Measurements from ENCODE around the gene IRAK1BP1. TPM values are rescaled to one million over a fixed set of nuclear protein-coding genes. Genes with fewer than 3 reads are reported as not detected.
"Not testable (repeated sequence)": the region's sequence is repeated elsewhere in the genome, so short reads cannot be mapped to it uniquely, and the experiment has no call there.

The IRAK1BP1 gene
- total and polyA plus RNA-seq, 9 donors, result 2.5 to 4.8 (median 3.8) TPM

GRCh38 chr6:78916411-78916810 lies 49.1 kb downstream of the IRAK1BP1 start:
- DNase-seq, result no peak
- H3K9me3 ChIP-seq (replicated peaks; ENCODE audit: control insufficient read depth, low read depth, low read length), result peaks cover 10% of the 10 kb centered on the region
- no peaks in the 10 kb centered on the region for H3K4me1 ChIP-seq (ENCODE audit: control insufficient read depth, insufficient read depth, low read length)
- H3K27ac ChIP-seq (ENCODE audit: low read length), result no peak overlapping the region
- H3K4me3 ChIP-seq (ENCODE audit: low read length), result no peak overlapping the region
- H3K27me3 ChIP-seq (ENCODE audit: control insufficient read depth, insufficient read depth, low read length), result no peaks in the 10 kb centered on the region
- no CpG with 5 or more reads among the region's 3 CpGs for WGBS (ENCODE audit: insufficient coverage)
- no peaks in the 10 kb centered on the region for H3K36me3 ChIP-seq (ENCODE audit: control insufficient read depth, insufficient read depth, low read length)

- no peak overlapping the region for H3K27ac ChIP-seq (ENCODE audit: low read length)
- H3K36me3 ChIP-seq (ENCODE audit: control insufficient read depth, insufficient read depth, low read length), result no peaks in the 10 kb centered on the region
- H3K27me3 ChIP-seq (ENCODE audit: control insufficient read depth, insufficient read depth, low read length), result no peaks in the 10 kb centered on the region
- no peaks in the 10 kb centered on the region for H3K4me1 ChIP-seq (ENCODE audit: control insufficient read depth, insufficient read depth, low read length)
- DNase-seq, result no peak
- no peak overlapping the region for H3K4me3 ChIP-seq (ENCODE audit: low read length)
- WGBS (ENCODE audit: insufficient coverage), result no CpG with 5 or more reads among the region's 1 CpG
- peaks cover 10% of the 10 kb centered on the region for H3K9me3 ChIP-seq (replicated peaks; ENCODE audit: control insufficient read depth, low read depth, low read length)
Observed at GRCh38 chr6:78917788-78918187, 50.4 kb downstream of the IRAK1BP1 start.

- 95% methylated on average over 8 of the region's 10 CpGs for WGBS (ENCODE audit: insufficient coverage)
Observed at GRCh38 chr6:78921168-78921567, 53.8 kb downstream of the IRAK1BP1 start.

GRCh38 chr6:78925317-78925716 lies 58.0 kb downstream of the IRAK1BP1 start:
- Histone ChIP-seq H3K36me3 (ENCODE audit: control insufficient read depth, insufficient read depth, low read length) (no peaks in the 10 kb centered on the region), H3K4me3 (ENCODE audit: low read length) (no peak overlapping the region), H3K27me3 (ENCODE audit: control insufficient read depth, insufficient read depth, low read length) (no peaks in the 10 kb centered on the region), H3K9me3 (replicated peaks; ENCODE audit: control insufficient read depth, low read depth, low read length) (peaks cover 12% of the 10 kb centered on the region), H3K27ac (ENCODE audit: low read length) (no peak overlapping the region), H3K4me1 (ENCODE audit: control insufficient read depth, insufficient read depth, low read length) (no peaks in the 10 kb centered on the region)
- no peak for DNase-seq
- 75% methylated on average over 2 of the region's 3 CpGs for WGBS (ENCODE audit: insufficient coverage)

More at GRCh38 chr6:78921168-78921567, 53.8 kb downstream of the IRAK1BP1 start:
- not testable (repeated sequence) for H3K27ac ChIP-seq (ENCODE audit: low read length); H3K4me1 ChIP-seq (ENCODE audit: control insufficient read depth, insufficient read depth, low read length); H3K27me3 ChIP-seq (ENCODE audit: control insufficient read depth, insufficient read depth, low read length); DNase-seq; H3K4me3 ChIP-seq (ENCODE audit: low read length); H3K36me3 ChIP-seq (ENCODE audit: control insufficient read depth, insufficient read depth, low read length)
- H3K9me3 ChIP-seq (replicated peaks; ENCODE audit: control insufficient read depth, low read depth, low read length), result peaks cover 13% of the 10 kb centered on the region

- peaks cover under 1% of the 10 kb centered on the region for H3K36me3 ChIP-seq (ENCODE audit: control insufficient read depth, insufficient read depth, low read length)
- no peak overlapping the region for H3K4me3 ChIP-seq (ENCODE audit: low read length)
- peaks cover 8% of the 10 kb centered on the region for H3K9me3 ChIP-seq (replicated peaks; ENCODE audit: control insufficient read depth, low read depth, low read length)
- H3K4me1 ChIP-seq (ENCODE audit: control insufficient read depth, insufficient read depth, low read length), result no peaks in the 10 kb centered on the region
- no peaks in the 10 kb centered on the region for H3K27me3 ChIP-seq (ENCODE audit: control insufficient read depth, insufficient read depth, low read length)
- WGBS (ENCODE audit: insufficient coverage), result no CpG with 5 or more reads among the region's 2 CpGs
- no peak for DNase-seq
- no peak overlapping the region for H3K27ac ChIP-seq (ENCODE audit: low read length)
Observed at GRCh38 chr6:78935553-78935952, 68.2 kb downstream of the IRAK1BP1 start.

- Histone ChIP-seq H3K4me1 (ENCODE audit: control insufficient read depth, insufficient read depth, low read length) (no peaks in the 10 kb centered on the region), H3K9me3 (replicated peaks; ENCODE audit: control insufficient read depth, low read depth, low read length) (peaks cover 5% of the 10 kb centered on the region), H3K4me3 (ENCODE audit: low read length) (no peak overlapping the region), H3K27me3 (ENCODE audit: control insufficient read depth, insufficient read depth, low read length) (no peaks in the 10 kb centered on the region), H3K27ac (ENCODE audit: low read length) (no peak overlapping the region), H3K36me3 (ENCODE audit: control insufficient read depth, insufficient read depth, low read length) (peaks cover 6% of the 10 kb centered on the region)
- no CpG with 5 or more reads among the region's 2 CpGs for WGBS (ENCODE audit: insufficient coverage)
- no peak for DNase-seq
Observed at GRCh38 chr6:78936515-78936914, 69.2 kb downstream of the IRAK1BP1 start.

- Histone ChIP-seq H3K27me3 (ENCODE audit: control insufficient read depth, insufficient read depth, low read length) (no peaks in the 10 kb centered on the region), H3K27ac (ENCODE audit: low read length) (no peak overlapping the region), H3K4me3 (ENCODE audit: low read length) (no peak overlapping the region), H3K4me1 (ENCODE audit: control insufficient read depth, insufficient read depth, low read length) (no peaks in the 10 kb centered on the region), H3K9me3 (replicated peaks; ENCODE audit: control insufficient read depth, low read depth, low read length) (no peaks in the 10 kb centered on the region), H3K36me3 (ENCODE audit: control insufficient read depth, insufficient read depth, low read length) (peaks cover 23% of the 10 kb centered on the region)
- no CpG with 5 or more reads among the region's 1 CpG for WGBS (ENCODE audit: insufficient coverage)
- no peak for DNase-seq
Observed at GRCh38 chr6:78942446-78942845, 75.1 kb downstream of the IRAK1BP1 start.

- Histone ChIP-seq H3K27ac (ENCODE audit: low read length) (no peak overlapping the region), H3K36me3 (ENCODE audit: control insufficient read depth, insufficient read depth, low read length) (peaks cover 29% of the 10 kb centered on the region), H3K4me3 (ENCODE audit: low read length) (no peak overlapping the region), H3K4me1 (ENCODE audit: control insufficient read depth, insufficient read depth, low read length) (no peaks in the 10 kb centered on the region), H3K27me3 (ENCODE audit: control insufficient read depth, insufficient read depth, low read length) (no peaks in the 10 kb centered on the region), H3K9me3 (replicated peaks; ENCODE audit: control insufficient read depth, low read depth, low read length) (peaks cover 12% of the 10 kb centered on the region)
- no CpG with 5 or more reads among the region's 2 CpGs for WGBS (ENCODE audit: insufficient coverage)
- no peak for DNase-seq
Observed at GRCh38 chr6:78947529-78947928, 80.2 kb downstream of the IRAK1BP1 start.

- Histone ChIP-seq H3K9me3 (replicated peaks; ENCODE audit: control insufficient read depth, low read depth, low read length) (peaks cover 12% of the 10 kb centered on the region), H3K4me1 (ENCODE audit: control insufficient read depth, insufficient read depth, low read length) (no peaks in the 10 kb centered on the region), H3K36me3 (ENCODE audit: control insufficient read depth, insufficient read depth, low read length) (peaks cover 29% of the 10 kb centered on the region), H3K27ac (ENCODE audit: low read length) (no peak overlapping the region), H3K4me3 (ENCODE audit: low read length) (no peak overlapping the region), H3K27me3 (ENCODE audit: control insufficient read depth, insufficient read depth, low read length) (no peaks in the 10 kb centered on the region)
- DNase-seq, result no peak
- no CpG with 5 or more reads among the region's 2 CpGs for WGBS (ENCODE audit: insufficient coverage)
Observed at GRCh38 chr6:78947962-78948361, 80.6 kb downstream of the IRAK1BP1 start.

GRCh38 chr6:78948785-78949184 lies 81.4 kb downstream of the IRAK1BP1 start:
- Histone ChIP-seq H3K27me3 (ENCODE audit: control insufficient read depth, insufficient read depth, low read length) (no peaks in the 10 kb centered on the region), H3K9me3 (replicated peaks; ENCODE audit: control insufficient read depth, low read depth, low read length) (peaks cover 12% of the 10 kb centered on the region), H3K36me3 (ENCODE audit: control insufficient read depth, insufficient read depth, low read length) (peaks cover 32% of the 10 kb centered on the region), H3K4me1 (ENCODE audit: control insufficient read depth, insufficient read depth, low read length) (no peaks in the 10 kb centered on the region), H3K27ac (ENCODE audit: low read length) (no peak overlapping the region), H3K4me3 (ENCODE audit: low read length) (no peak overlapping the region)
- WGBS (ENCODE audit: insufficient coverage), result no CpG with 5 or more reads among the region's 3 CpGs
- no peak for DNase-seq

GRCh38 chr6:78952362-78952761 lies 85.0 kb downstream of the IRAK1BP1 start:
- WGBS (ENCODE audit: insufficient coverage), result no CpG with 5 or more reads among the region's 1 CpG
- Histone ChIP-seq H3K9me3 (replicated peaks; ENCODE audit: control insufficient read depth, low read depth, low read length) (peaks cover 12% of the 10 kb centered on the region), H3K4me3 (ENCODE audit: low read length) (no peak overlapping the region), H3K27me3 (ENCODE audit: control insufficient read depth, insufficient read depth, low read length) (no peaks in the 10 kb centered on the region), H3K4me1 (ENCODE audit: control insufficient read depth, insufficient read depth, low read length) (no peaks in the 10 kb centered on the region), H3K36me3 (ENCODE audit: control insufficient read depth, insufficient read depth, low read length) (peaks cover 23% of the 10 kb centered on the region), H3K27ac (ENCODE audit: low read length) (no peak overlapping the region)
- DNase-seq, result no peak

Measured in muscle of leg (tissue), 11 donors.